Hematopoietic multipotent progenitor cell treated with erythropoietin and hydrocortisone succinate and interleukin-3 and kit ligand, for 15 days (in vitro differentiated cells): ENCODE measurements around the gene XPO1.
A peak's percentile ranks its signal among the peaks of the same experiment; 100 is the strongest.
"Not testable (repeated sequence)": the region's sequence is repeated elsewhere in the genome, so short reads cannot be mapped to it uniquely, and the experiment has no call there.

ENCODE experiments used
- DNase-seq: peaks from one replicate; pipeline ENCODE4 v3.0.0-alpha.2; 2015; ENCODE audit warnings: low spot score

Gene XPO1

DNA sequence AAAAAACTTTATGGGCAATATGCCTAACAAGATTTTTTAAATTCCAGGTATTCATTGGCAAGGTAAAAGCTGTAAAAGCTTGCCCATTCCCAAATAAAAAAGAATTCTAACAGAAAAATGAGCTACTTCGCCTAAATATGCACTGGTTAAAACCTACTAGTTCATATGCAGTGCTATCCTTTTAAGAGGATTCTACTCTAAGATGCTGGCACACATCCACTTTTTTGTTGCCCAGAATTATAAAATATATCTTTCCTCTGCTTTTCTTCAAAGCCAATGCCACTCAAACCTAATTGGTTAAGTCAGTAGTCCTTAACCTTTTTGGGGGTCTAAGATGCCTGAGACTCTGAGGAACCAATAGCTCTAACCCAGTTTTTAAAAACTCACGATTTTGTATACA lies 3.2 kb downstream of the XPO1 start:
- DNase-seq, result no peak

DNA sequence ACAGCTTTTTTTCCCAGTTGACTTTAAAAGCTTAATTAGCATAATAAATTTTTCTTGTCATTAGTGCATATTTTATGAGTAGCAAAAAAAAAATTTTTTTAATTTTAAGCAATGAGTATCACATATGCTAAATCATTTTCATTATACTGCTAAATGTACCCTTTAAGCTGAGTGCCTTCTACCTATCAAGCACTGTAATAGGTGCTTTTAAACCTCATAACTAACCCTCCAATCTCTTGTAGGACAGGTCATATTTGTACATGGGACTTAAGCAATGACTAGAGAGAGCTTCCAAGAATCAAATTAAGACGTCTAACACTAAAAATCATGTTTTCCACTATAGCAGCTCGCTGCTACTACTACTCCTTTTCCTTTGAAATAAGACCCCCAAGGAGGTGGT lies 7.4 kb downstream of the XPO1 start:
- no peak for DNase-seq

DNA sequence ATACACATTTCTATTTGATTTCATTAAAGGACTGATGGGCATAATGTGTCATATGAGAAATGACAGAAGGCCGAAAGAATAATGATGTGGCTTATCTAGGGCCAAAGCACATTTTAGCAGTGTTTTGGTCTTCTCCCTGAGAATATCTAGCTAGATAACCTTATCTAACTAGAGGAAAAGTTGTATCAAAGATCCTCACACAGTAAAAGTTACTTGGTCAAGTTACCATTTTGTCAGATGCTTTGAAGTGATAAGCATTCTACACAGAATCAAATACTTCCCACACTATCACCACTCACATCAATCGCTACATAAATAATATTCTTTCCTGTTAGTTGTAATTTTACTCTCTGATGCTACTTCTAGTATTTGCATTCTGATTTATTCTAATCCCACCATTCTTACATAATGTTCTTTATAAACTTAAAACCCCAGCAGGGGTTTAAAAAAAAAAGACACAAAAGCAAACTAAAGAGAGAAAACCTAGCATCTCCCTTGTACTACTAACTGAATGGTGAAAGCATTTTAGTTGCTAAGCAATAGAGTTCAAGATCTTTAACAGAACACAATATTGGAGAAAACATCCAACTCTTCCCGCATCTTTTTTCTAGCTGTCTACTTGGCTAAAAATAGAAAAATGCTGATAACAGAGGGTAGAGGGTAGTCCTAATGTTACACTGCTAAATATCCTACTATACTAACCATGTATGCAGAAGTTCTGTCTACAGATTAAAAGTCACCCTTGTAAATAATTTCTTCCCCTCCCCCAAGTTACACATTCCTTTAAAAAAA lies 8.0 kb downstream of the XPO1 start:
- DNase-seq, result no peak

DNA sequence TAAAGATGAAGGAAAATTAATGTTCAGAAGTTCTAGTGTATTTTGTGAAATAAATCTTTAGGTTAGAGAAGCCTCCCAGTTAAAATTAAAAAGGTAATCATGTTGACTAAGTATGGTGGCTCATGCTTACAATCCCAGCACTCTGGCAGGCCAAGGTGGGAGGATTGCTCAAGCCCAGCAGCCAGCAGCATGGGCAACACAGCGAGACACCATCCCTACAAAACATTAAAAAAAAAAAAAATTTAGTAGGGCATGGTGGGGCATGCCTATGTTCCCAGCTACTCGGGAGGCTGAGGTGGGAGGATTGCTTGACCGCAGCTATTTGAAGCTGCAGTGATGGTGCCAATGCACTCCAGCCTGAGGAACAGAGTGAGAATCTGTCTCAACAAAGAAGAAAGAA lies 17.9 kb downstream of the XPO1 start:
- DNase-seq, result no peak

DNA sequence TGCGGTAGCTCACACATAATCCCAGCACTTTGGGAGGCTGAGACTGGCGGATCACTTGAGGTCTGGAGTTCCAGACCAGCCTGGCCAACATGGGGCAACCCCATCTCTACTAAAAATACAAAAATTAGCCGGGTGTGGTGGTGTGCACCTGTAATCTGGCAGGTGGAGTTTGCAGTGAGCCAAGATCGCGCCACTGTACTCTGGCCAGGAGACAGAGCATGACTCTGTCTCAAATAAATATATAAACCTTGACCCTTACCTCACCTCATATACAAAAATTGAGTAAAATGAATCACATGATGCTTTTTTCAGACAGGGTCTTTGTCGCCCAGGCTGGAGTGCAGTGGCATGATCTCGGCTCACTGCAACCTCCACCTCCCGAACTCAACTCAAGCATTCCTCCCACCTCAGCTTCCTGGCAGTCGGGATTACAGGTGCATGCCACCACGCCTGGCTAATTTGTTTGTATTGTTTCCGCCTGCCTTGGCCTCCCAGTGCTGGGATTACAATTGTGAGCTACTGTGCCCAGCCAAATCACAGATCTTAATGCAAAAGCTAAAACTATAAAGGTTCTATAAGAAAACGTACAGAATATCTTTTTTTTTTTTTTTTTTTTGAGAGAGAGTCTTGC lies 25.3 kb downstream of the XPO1 start:
- no peak for DNase-seq

DNA sequence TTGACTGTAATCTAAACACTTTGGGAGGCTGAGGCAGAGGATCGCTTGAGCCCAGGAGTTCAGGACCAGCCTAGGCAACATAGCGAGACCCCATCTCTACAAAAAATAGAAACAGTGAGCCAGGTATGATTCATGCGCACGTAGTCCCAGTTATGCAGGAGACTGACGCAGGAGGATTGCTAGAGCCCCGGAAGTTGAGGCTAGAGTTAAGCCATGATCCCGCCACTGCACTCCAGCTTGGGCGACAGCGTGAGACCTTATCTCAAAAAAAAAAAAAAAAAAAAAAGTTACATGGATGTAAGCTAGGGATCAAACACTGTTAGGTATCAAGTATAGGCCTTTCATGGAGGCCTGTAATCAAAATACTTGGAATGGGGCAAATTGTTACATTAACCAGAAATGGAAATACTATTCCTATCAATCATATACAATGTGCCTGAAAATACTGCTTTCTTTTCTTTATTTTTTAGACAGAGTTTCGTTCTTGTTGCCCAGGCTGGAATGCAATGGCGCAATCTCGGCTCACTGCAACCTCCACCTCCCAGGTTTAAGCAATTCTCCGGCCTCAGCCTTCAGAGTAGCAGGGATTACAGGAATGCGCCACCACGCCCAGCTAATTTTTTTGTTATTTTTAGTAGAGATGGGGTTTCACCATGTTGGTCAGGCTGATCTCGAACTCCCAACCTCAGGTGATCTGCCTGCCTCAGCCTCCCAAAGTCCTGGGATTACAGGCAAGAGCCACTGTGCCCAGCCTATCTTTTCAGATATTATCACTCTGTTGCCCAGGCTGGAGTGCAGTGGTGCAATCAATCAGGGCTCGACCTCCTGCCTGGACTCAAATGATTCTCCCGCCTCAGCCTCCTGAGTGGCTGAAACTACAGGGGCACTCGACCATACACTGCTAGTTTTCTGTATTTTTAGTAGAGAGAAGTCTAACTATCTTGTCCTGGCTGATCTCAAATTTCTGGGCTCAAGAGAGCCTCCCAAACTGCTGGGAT lies 27.2 kb downstream of the XPO1 start:
- DNase-seq, result no peak

DNA sequence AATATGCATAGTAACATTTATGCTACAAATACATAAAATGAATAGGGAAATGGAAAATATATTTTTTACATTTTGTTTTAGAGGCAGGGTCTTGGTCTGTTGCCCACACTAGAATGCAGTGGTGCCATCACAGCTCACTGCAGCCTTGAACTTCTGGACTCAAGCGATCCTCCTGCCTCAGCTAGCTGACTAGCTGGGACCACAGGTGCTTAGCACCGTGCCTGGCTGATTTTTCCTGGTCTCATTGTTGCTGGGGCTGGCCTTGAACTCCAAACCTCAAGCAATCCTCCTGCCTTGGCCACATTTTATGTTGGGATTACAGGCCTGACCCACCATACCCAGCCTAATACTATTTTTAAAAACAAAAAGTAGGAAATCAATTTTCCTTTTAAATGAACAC lies 33.2 kb downstream of the XPO1 start:
- no peak for DNase-seq

DNA sequence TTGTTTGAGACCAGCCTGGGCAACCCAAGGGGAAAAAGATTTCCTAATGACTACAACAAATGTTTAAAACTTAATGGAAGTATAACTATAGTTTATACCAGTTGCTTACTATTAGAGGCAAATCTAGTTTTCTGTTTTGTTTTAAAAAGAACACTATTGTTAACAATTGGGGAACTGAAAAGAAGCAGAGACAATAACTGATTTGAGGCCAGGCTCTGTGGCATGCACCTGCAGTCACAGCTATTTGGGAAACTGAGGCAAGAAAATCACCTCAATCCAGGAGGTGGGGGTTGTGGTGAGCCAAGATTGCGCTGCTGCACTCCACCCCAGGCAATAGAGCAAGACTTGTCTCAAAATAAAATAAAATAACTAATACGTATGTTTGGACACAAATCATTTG lies 39.1 kb downstream of the XPO1 start:
- DNase-seq, result no peak

DNA sequence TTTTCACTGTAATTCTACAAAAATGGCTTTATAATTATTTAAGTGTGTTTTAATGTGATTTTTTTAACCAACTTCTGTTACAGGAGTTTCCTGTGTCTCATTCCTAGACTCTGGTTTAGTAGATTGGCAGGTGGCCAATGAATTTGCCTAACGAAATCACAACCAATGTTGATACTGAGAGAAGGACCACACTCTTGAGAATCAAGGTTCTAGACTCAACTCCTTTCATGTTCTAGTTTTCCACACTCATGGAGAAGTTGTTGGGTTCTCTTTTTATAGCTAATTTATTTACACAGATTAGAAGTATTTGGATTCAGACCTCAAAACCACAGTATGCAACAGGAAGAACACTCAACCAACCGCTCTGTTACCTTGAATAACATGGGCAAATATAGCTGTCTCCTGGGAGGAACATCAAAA lies 44.6 kb downstream of the XPO1 start:
- peak; percentile 29 for DNase-seq

DNA sequence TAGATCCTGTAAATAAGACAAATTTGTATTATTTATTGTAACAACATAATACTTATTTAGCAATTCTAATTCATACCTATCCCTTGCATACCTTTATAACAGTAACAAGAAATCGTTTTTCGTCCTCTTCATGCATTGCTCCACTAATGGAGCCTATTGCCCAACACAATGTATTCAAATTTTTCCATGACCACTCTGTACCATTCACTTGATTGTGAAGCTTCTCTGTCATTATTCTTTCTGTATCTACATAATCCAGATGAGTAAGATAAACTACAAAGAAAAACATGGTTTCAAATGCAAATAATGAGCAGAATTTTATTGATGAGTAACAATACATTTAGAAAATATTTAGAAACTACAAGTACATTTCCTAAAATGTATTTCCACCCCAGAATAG lies 45.7 kb downstream of the XPO1 start:
- no peak for DNase-seq

DNA sequence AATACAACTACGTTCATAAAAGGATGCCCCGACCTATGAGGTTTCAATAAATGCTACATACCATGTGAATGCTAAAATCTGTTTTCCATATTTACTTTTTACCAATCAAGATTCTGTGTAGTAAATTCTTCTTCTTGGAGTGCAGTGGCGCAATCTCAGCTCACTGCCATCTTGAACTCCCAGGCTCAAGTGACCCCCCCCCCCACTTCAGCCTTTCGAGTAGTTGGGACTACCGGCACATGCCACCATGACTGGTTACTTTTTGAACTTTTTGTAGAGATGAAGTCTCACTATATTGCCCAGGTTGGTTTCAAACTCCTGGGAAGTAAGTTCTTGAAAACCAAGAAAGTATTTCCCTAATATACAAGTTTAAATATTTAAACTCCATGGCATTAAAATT lies 52.9 kb downstream of the XPO1 start:
- no peak for DNase-seq

DNA sequence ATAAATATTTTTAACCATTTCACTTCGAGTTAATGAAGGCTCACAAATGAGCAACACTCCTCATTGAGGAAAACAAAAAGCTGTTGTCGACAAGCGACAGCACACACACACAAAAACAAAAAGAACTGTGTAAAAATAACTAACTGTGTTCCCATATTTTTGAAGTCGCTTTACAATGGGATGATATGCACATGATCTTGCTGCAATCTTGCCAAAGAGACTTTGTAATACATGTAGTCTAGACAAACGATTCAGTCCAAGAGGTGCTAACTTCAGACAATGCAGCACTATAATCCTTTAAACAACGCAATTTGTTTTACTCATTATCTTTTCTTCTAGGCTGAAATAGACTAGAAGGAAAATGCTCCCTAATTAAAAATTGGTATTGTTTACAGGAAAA lies 60.1 kb downstream of the XPO1 start:
- DNase-seq, result no peak

DNA sequence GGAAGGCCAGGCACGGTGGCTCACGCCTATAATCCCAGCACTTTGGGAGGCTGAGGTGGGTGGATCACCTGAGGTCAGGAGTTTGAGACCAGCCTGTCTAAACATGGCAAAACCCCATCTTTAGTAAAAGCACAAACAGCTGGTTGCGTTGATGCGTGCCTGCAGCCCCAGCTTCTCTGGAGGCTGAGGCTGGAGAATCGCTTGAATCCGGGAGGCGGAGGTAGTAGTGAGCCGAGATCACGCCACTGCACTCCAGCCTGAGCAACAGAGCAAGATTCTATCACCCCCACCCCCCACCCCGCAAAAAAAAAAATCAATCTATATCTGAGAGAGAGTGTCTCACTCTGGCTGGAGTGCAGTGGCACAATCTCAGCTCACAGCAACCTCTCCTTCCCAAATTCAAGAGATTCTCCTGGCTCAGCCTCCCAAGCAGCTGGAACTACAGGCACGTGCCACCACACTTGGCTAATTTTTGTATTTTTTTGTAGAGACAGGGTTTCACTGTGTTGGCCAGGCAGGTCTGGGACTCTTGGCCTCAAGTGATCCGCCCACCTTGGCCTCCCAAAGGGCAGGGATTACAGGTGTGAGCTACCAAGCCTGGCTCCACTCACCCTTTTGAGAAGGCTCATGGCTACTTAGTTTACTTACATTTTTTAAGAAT lies 61.1 kb downstream of the XPO1 start:
- not testable (repeated sequence) for DNase-seq

DNA sequence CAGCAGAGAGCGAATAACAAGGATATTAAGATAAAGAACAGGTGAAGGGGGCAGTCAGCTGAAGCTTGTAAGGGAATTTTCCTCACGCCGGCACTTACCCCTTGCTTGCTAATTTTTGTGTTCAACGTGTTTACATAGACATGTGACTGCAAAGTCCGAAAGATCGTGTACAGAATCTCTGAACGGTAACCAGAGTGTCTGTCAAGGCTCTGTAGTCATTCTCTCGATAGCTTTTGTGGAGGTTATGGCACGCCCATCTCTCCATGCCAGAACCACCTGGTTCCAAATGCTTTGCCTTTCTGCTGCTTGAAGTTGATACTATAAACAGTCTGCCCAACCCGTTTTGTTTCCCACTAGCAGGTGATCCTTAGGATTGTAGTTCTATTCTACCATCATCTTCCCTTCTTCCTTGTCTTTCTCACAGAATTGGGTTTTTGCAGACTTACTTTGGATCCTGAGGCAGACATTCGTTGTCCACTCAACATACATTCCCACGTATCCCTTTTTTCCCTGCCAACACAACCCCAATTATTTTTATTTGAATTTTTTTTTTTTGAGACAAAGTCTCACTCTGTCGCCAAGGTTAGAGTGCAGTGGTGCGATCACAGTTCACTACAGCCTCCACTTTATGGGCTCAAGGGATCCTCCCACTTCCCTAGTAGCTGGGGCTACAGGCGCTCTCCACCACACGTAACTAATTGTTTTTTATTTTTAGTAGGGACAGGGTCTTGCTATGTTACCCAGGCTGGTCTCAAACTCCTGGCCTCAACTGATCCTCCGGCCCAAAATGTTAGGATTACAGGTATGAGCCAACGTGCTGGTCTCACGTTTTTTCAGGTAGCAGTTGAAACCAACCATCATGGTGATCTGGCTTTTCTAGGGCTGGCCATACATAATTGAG lies 66.0 kb downstream of the XPO1 start:
- DNase-seq, result peak; percentile 51

DNA sequence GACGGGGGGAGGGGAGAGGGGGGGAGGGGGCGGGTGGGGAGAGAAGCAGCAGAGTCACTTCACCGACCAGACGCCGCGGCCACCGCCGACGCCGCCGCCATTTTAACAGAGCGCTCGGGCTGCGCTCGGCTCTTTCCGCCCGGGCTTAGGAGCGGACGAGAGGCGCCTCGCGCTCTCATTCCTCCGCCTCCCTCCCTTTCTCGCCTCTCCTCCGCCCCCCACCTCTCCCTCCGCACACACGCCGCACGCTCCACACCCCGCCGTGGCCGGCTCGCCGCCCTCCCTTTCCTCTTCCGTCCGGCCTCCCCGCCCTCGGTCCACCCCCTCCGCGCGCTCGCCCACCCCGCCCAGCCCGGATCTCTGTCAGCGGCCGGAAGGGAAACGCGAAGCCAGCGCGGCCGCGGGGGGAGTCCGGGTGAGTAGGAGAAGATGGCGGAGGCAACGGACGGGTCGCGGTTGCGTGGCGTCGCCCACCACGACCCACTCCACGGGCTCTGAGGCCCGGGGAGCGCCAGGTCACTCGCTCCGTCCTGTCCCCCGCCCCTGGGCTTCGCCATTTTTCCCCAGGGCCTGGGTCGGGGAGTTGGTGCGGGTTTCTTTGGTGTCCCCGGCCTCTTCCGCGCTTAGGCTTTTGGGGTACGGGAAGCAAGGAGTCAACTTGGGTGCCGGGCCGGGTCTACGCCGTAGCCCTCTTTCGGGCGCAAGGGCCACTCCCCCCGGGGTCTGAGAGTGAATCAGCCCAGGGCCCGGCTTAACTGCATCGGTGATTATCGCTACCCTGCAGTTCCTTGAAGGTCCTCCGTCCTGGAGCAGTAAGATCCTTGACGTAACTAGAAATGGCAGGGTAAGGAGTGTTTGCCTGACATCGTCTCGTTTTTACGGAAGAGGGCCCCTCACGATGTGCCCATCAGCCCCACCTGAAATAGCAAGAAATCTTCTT lies 66.9 kb downstream of the XPO1 start, which contains the start of gene USP34:
USP34 (minus strand) TSS at position 123 of the 940 bp plus-strand sequence. CDS start 395 bp downstream, outside the sequence.
- DNase-seq, result peak; percentile 92

DNA sequence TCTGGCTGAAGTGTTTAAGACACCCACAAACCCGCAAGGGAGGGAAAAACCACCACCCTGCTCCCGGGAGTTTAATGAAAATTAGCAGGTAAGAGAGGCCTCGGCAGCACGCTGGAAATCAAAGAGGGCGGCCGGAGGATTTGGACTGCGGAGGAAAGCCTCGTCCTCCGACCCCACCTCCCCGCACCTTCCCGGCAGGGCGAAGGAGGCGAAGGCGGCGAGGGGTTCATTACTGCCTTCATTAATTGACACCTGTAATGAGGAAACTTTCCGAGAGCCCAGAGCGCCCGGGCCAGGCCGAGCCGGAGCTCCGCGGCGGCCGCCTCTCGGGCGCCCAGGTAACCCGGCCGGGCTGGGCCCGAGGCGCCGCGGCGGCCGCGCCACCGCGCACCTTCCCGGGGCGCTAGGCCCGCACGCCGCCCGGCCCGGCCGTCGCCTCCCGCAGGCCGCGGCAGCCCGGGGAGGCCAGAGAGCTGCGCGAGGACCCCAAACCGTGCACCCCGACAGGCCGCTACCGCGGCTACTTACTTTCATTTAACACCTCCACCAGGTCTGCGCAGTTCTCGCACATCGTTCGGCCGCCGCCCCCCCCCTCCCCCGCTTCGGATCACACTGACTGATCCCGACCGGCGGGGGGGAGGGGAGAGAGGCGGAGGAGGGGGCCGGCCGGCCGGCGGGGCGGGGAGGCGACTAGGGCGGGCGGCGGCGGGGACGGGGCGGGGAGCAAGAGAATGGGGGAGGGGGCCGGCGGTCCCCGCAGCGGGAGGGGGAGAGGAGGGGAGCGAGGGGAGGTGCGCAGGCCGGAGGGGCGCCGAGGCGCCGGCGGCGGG lies 67.8 kb downstream of the XPO1 start:
- DNase-seq, result peak; percentile 66

DNA sequence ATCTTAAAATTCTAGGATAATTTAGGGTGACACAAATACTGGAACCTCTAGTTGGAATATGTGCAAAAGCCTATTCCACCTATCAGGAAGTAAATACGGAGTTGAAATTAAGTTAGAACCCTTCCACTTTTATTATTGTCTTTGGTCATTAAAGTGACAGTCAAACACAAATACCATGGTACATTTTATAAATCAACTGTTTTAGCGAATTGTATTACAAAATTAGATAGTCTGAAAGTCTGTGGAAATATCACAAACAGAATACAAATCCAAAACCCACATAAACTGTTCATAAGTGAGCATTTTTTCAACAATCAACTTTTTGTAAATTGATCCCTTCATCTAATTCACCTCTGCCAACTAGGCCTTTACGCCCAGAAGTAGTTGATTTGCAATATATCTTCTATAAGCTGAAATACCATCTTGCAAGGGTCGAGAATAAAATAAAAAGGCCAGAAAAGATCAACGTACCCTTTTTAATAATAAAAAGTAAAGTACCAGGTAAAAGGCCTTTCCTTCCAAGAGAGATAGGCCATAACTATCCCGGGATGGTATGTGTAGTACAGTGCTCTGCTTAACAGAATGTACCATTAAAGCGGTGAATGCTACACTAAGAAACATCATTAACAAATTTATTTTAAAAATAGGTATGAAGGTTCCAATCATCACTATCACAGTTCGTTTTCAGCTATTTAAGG lies 68.6 kb downstream of the XPO1 start:
- peak; percentile 27 for DNase-seq

DNA sequence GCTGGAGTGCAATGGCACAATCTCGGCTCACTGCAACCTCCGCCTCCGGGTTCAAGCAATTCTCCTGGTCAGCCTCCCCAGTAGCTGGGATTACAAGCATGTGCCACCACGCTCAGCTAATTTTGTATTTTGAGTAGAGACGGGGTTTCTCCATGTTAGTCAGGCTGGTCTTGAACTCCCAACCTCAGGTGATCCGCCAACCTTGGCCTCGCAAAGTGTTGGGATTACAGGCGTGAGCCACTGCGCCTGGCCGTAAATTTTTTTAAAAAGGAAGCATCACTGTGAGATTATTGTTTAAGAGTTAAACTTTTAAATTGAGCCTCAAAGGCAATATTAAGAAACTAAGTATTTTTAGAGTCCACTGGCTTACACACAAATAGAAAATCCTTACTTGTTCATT lies 69.9 kb downstream of the XPO1 start:
- DNase-seq, result not testable (repeated sequence)
